Measurements from ENCODE around the gene PRDM16.
A peak's percentile ranks its signal among the peaks of the same experiment; 100 is the strongest.

DNA sequence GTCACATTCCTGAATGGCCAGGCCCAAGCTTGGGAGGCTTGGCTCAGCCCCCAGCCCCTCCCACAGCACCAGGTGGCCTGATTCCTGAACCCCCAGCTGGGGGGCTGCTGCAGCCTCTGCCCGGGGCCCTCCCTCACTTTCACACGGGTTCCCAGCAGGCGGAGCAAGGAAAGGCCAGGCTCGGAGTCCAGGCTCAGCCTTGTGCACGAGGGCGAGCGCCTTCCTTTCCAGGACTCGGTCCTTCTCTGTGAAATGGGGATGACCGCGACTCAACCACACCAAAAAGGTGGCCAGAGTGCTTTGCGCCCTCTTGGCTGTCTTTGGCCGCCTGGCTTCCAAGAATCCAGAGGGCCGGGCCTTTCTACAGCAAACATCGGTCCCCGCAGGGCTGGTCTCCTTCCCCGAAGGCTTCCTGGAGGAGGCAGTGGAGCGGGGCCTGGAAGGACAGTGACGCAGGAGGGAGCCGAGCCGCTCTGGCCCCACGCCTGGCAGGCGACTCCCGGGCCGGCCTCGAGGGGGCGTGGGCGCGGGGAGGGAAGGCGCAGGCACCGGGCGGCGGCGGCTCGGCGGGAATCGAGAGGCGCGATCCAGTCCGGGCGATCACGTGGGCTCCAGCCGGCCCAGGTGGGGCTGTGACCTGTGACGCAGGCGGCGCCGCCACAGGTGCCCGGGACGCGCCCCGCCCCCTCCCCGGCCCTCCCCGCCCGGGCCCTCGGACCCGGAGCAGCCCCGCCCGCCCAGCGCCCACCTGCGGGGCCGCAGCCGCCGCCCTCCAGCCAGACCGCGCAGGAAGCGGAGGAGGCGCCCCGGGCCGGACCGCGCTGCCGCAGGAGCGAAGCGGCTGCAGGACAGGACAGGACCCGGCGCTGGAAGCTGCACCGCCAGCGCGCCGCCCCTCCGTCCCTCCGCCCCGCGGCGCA, 385.1 kb downstream of the PRDM16 start, which contains the start of gene ARHGEF16:
- TF ChIP-seq, protein P1, sequence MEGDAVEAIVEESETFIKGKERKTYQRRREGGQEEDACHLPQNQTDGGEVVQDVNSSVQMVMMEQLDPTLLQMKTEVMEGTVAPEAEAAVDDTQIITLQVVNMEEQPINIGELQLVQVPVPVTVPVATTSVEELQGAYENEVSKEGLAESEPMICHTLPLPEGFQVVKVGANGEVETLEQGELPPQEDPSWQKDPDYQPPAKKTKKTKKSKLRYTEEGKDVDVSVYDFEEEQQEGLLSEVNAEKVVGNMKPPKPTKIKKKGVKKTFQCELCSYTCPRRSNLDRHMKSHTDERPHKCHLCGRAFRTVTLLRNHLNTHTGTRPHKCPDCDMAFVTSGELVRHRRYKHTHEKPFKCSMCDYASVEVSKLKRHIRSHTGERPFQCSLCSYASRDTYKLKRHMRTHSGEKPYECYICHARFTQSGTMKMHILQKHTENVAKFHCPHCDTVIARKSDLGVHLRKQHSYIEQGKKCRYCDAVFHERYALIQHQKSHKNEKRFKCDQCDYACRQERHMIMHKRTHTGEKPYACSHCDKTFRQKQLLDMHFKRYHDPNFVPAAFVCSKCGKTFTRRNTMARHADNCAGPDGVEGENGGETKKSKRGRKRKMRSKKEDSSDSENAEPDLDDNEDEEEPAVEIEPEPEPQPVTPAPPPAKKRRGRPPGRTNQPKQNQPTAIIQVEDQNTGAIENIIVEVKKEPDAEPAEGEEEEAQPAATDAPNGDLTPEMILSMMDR (IDR thresholded peaks at IDR 0.05; ENCODE audit: poor library complexity, severe bottlenecking) = peak; percentile 65
- TF ChIP-seq TAF1 (IDR thresholded peaks at IDR 0.05; ENCODE audit: low read depth) (no peak), POLR2AphosphoS5 (IDR thresholded peaks at IDR 0.05) (no peak), EZH2 (IDR thresholded peaks at IDR 0.05; ENCODE audit: borderline replicate concordance, insufficient read depth, low read length, poor library complexity, severe bottlenecking) (no peak), MXI1 (conservative IDR thresholded peaks at IDR 0.05; ENCODE audit: poor library complexity, severe bottlenecking) (no peak), RAD21 (conservative IDR thresholded peaks at IDR 0.05) (no peak), REST (IDR thresholded peaks at IDR 0.05; ENCODE audit: borderline replicate concordance) (no peak)

Data from neural cell (in vitro differentiated cells).